OCI-LY7 (cell line): ENCODE data around the gene FBXL14. TPM values are rescaled to one million over a fixed set of nuclear protein-coding genes. Genes with fewer than 3 reads are reported as not detected.

Experiments used
- BruUV-seq: library from RNA; stranded (reverse); fragments of 400-500 nt; replicated peaks from 2 replicates; lab custom pipeline; 2021; lab: Mats Ljungman, UMichigan
- CTCF ChIA-PET: fragments of 300-600 bp; sonication (Branson Sonifier 250); formaldehyde crosslinking; loops from one replicate; lab custom pipeline; 2022; ENCODE audit warnings: antibody characterized with exemption; ENCODE audit not compliant: unreplicated experiment; lab: Charles Lee
- POLR2A ChIA-PET: fragments of 300-600 bp; sonication (Branson Sonifier 250); formaldehyde crosslinking; loops from one replicate; lab custom pipeline; 2022; ENCODE audit warnings: antibody characterized with exemption; lab: Charles Lee
- DNase-seq: peaks from one replicate; pipeline ENCODE4 v3.0.0-alpha.2; 2015; ENCODE audit warnings: low spot score
- H2AFZ ChIP-seq: fragments of 200-600 bp; sonication (generic), shearing (Covaris generic); 2 replicates; pipeline ENCODE4 v1.6.1; 2014; ENCODE audit warnings: mild to moderate bottlenecking, antibody characterized with exemption, low read length, moderate library complexity
- H3K27ac ChIP-seq: fragments of 200-600 bp; sonication (generic); 2 replicates; pipeline ENCODE4 v1.5.1; 2014; ENCODE audit warnings: mixed run types, low read depth, mild to moderate bottlenecking, moderate library complexity, low read length, inconsistent platforms; ENCODE audit not compliant: poor library complexity, severe bottlenecking
- H3K36me3 ChIP-seq: fragments of 200-600 bp; sonication (generic); 2 replicates; pipeline ENCODE4 v1.6.1; 2014; ENCODE audit warnings: mild to moderate bottlenecking, antibody characterized with exemption, low read length, moderate library complexity, mixed read lengths; ENCODE audit not compliant: insufficient read depth
- H3K4me1 ChIP-seq: fragments of 200-600 bp; sonication (generic); 2 replicates; pipeline ENCODE4 v1.5.1; 2014; ENCODE audit warnings: mild to moderate bottlenecking, low read length; ENCODE audit not compliant: insufficient read depth, poor library complexity, severe bottlenecking
- H3K4me2 ChIP-seq: fragments of 200-600 bp; sonication (generic); 2 replicates; pipeline ENCODE4 v1.6.1; 2014; ENCODE audit warnings: mild to moderate bottlenecking, low read length
- H3K4me3 ChIP-seq: fragments of 200-600 bp; sonication (generic); 2 replicates; pipeline ENCODE4 v1.5.1; 2014; ENCODE audit warnings: mild to moderate bottlenecking, low read depth, low read length; ENCODE audit not compliant: poor library complexity, severe bottlenecking
- H3K79me2 ChIP-seq: fragments of 200-600 bp; sonication (generic); 2 replicates; pipeline ENCODE4 v1.6.1; 2016; ENCODE audit warnings: low read depth, mild to moderate bottlenecking, low read length, moderate library complexity, mixed read lengths; ENCODE audit not compliant: insufficient read depth
- H3K9me2 ChIP-seq: fragments of 200-600 bp; sonication (generic); 2 replicates; pipeline ENCODE4 v1.6.1; 2016; ENCODE audit warnings: mild to moderate bottlenecking, low read length, mixed read lengths; ENCODE audit not compliant: insufficient read depth
- H3K9me3 ChIP-seq: fragments of 200-600 bp; sonication (generic); 2 replicates; pipeline ENCODE4 v1.6.1; 2014; ENCODE audit warnings: mild to moderate bottlenecking, mixed run types, low read length, mixed read lengths
- H4K20me1 ChIP-seq: fragments of 200-600 bp; sonication (generic); 2 replicates; pipeline ENCODE4 v1.6.1; 2014; ENCODE audit warnings: mild to moderate bottlenecking, antibody characterized with exemption, low read length, moderate library complexity, mixed read lengths; ENCODE audit not compliant: insufficient read depth
- EZH2phosphoT487 ChIP-seq: fragments of 200-600 bp; sonication (generic); IDR thresholded peaks from 2 replicates; pipeline ENCODE4 v1.6.1; 2018; ENCODE audit warnings: low read depth, borderline replicate concordance, mild to moderate bottlenecking, mixed run types, antibody characterized with exemption, low read length, moderate library complexity, mixed read lengths
- intact Hi-C: fragments of 100-400 bp; cut with micrococcal nuclease; formaldehyde crosslinking; loops from one replicate; pipeline ENCODE4 v1.10.0; 2022; ENCODE audit not compliant: unreplicated experiment
- total RNA-seq, 2 experiments: library from RNA; depleted of rRNA in 1 of 2; stranded (reverse); fragments of >200 nt in 1 of 2; shearing (Covaris generic) in 1 of 2; gene quantifications; 2 replicates each; pipeline ENCODE4 v1.2.3, GENCODE V29; 2014 to 2022
- TF ChIP-seq, protein P1 (sequence below): fragments of 200-600 bp; sonication (generic); conservative IDR thresholded peaks from 2 replicates; pipeline ENCODE4 v1.5.1; 2014; ENCODE audit warnings: mild to moderate bottlenecking, antibody characterized with exemption, low read length, moderate library complexity, mixed read lengths

The FBXL14 gene
- total RNA-seq, 2 experiments from 2014 or later: 33.4 to 45.5 TPM

DNA sequence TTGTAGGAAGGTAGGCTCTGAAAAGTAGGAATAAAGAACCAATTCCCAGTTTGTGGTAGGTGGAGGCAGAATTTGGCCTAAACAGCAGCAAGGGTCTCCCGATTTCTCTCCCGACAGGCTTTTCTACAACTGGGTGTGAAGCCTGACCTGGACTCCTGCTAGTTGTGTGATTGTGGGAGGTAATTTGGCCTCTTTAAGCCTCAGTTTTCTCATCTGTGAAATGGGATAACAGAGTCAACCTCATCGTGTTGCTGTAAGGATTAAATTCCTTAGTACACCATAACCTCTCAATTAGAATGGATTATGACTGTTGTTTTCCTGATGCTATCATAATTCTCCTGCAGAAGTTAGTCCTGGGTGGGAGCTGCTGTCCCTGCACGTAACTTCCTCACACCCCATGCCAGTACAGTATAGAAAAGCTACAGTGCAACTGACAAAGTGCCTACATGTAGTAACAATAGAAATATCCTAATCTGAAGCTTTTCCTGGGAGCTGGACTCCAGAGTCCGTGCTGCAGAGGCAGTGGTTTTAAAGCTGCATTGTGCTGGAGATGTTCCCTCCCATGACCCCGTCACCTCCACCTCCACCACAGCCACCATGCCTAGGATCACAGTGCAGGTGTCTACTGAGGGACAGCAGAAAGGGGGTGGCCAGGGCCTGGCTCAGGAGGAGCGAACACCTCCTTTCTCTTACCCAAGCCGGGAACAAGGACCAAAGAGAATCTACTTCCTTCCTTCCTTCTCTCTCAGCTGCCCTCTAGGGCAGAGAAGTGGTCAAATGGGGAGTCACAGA, 76.5 kb downstream of the FBXL14 start:
- H3K4me2 ChIP-seq: peak overlapping the region; percentile 2; the same call in 1 of the 2 replicates

DNA sequence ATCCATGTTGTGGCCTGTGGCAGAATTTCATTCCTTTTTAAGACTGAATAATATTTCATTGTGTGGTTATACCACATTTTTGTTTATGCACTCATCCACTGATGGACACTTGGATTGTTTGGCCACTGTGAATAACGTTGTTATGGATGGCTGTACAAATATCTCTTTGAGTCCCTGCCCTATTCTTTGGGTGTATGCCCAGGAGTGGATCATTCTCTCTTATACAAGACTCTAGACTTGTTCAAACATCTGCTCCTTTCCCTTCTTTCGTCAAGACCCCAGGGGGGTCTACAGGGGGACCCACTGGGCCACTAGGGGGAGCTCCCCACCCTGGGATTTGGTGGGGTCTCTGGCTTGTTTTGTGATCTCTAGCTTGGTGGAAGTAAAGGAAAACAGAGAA, 77.4 kb downstream of the FBXL14 start:
- POLR2A ChIA-PET: interaction anchor here (1.0 to 1.8 kb wide), 2 partner anchors 17 to 66 kb away, joined by 3 to 4 read pairs; no protein-coding TSS in a partner anchor
- peak; percentile 75 for DNase-seq
- intact Hi-C loops: loop anchor here (1.0 to 2.0 kb wide), 3 partner anchors 66 to 398 kb away; no protein-coding TSS in a partner anchor

More for the DNA sequence above, 76.5 kb downstream of the FBXL14 start:
- H3K9me2 ChIP-seq: no peaks in the 10 kb centered on the region
- peaks cover 13% of the 10 kb centered on the region for H3K4me1 ChIP-seq
- no peak for DNase-seq
- H3K9me3 ChIP-seq: peaks cover 11% of the 10 kb centered on the region; the same call in 1 of the 2 replicates
- no peak for TF ChIP-seq EZH2phosphoT487
- H3K36me3 ChIP-seq: no peaks in the 10 kb centered on the region
- H2AFZ ChIP-seq: peak overlapping the region; percentile 31; the same call in 1 of the 2 replicates
- ChIA-PET CTCF (interaction anchor here (0.5 to 1.2 kb wide), 6 partner anchors 65 to 412 kb away, joined by 3 to 5 read pairs (median 4); no protein-coding TSS in a partner anchor), POLR2A (interaction anchor here (1.0 to 1.8 kb wide), 3 partner anchors 16 to 401 kb away, joined by 3 to 4 read pairs (median 3); no protein-coding TSS in a partner anchor)
- intact Hi-C loops: loop anchor here (1.0 to 2.0 kb wide), 3 partner anchors 65 to 399 kb away; no protein-coding TSS in a partner anchor
- no peak overlapping the region for H3K4me3 ChIP-seq
- no peaks in the 10 kb centered on the region for H3K79me2 ChIP-seq
- no peaks in the 10 kb centered on the region for H4K20me1 ChIP-seq
- no TSS peak for BruUV-seq
- no peak overlapping the region for H3K27ac ChIP-seq

More for the DNA sequence above, 77.4 kb downstream of the FBXL14 start:
- TF ChIP-seq EZH2phosphoT487: no peak
- TF ChIP-seq, protein P1, sequence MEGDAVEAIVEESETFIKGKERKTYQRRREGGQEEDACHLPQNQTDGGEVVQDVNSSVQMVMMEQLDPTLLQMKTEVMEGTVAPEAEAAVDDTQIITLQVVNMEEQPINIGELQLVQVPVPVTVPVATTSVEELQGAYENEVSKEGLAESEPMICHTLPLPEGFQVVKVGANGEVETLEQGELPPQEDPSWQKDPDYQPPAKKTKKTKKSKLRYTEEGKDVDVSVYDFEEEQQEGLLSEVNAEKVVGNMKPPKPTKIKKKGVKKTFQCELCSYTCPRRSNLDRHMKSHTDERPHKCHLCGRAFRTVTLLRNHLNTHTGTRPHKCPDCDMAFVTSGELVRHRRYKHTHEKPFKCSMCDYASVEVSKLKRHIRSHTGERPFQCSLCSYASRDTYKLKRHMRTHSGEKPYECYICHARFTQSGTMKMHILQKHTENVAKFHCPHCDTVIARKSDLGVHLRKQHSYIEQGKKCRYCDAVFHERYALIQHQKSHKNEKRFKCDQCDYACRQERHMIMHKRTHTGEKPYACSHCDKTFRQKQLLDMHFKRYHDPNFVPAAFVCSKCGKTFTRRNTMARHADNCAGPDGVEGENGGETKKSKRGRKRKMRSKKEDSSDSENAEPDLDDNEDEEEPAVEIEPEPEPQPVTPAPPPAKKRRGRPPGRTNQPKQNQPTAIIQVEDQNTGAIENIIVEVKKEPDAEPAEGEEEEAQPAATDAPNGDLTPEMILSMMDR: peak; percentile 100
- no peaks in the 10 kb centered on the region for H3K36me3 ChIP-seq
- peaks cover 11% of the 10 kb centered on the region; the same call in 1 of the 2 replicates for H3K9me3 ChIP-seq
- BruUV-seq: no TSS peak
- H3K4me1 ChIP-seq: peaks cover 13% of the 10 kb centered on the region
- H3K27ac ChIP-seq: no peak overlapping the region
- no peaks in the 10 kb centered on the region for H3K9me2 ChIP-seq
- H3K4me2 ChIP-seq: 0 out of 2 replicates have a peak overlapping the region, but pooled peaks have one; percentile 6
- H3K79me2 ChIP-seq: no peaks in the 10 kb centered on the region
- CTCF ChIA-PET: interaction anchor here (1.0 to 1.1 kb wide), 2 partner anchors 66 to 75 kb away, joined by 4 to 5 read pairs; no protein-coding TSS in a partner anchor
- H3K4me3 ChIP-seq: no peak overlapping the region
- H4K20me1 ChIP-seq: no peaks in the 10 kb centered on the region
- H2AFZ ChIP-seq: peak overlapping the region; percentile 31; the same call in 1 of the 2 replicates

Other genes starting within 250 kb of the FBXL14 start
- 11.3 and 14.7 TPM in 2 replicates for gene WNT5B, start 34.6 kb upstream of the FBXL14 start, total RNA-seq (2014; rRNA removed; shearing (Covaris generic))
- 0.86 and 2.6 TPM in 2 replicates for gene WNT5B, start 34.6 kb upstream of the FBXL14 start, total RNA-seq (2022)
- gene ADIPOR2, start 96.5 kb upstream of the FBXL14 start, total RNA-seq (2014; rRNA removed; shearing (Covaris generic)): 22.0 and 24.7 TPM in 2 replicates
- gene ADIPOR2, start 96.5 kb upstream of the FBXL14 start, total RNA-seq (2022): 51.1 and 52.8 TPM in 2 replicates
- not detected in 2 replicates for gene LRTM2, start 226.0 kb upstream of the FBXL14 start, total RNA-seq (2014; rRNA removed; shearing (Covaris generic))
- not detected in 2 replicates for gene LRTM2, start 226.0 kb upstream of the FBXL14 start, total RNA-seq (2022)